Prostate gland (tissue), 2 donors: ENCODE data around the gene EFCAB14. TPM values are rescaled to one million over a fixed set of nuclear protein-coding genes. Genes with fewer than 3 reads are reported as not detected.

ENCODE experiments used
- DNase-seq: peaks from one replicate; pipeline ENCODE4 v3.0.0-alpha.2; 2019; ENCODE audit warnings: low spot score
- H3K27ac ChIP-seq, 2 donors: fragments of 200-600 bp; sonication (generic); 2 replicates each; pipeline ENCODE4 v1.5.1; 2017 to 2019
- H3K27me3 ChIP-seq: fragments of 200-600 bp; sonication (generic); replicated peaks from 2 replicates; pipeline ENCODE4 v1.5.1; 2019; ENCODE audit not compliant: insufficient read depth
- H3K36me3 ChIP-seq, 2 donors: fragments of 200-600 bp; sonication (generic); 1 replicate in 1 of 2; 2 replicates in 1 of 2; pipeline versions ENCODE4 v1.5.1 to v1.8.1; 2017 to 2019
- H3K4me1 ChIP-seq: fragments of 200-600 bp; sonication (generic); replicated peaks from 2 replicates; pipeline ENCODE4 v1.5.1; 2019
- H3K4me3 ChIP-seq, 2 donors: fragments of 200-600 bp; sonication (generic); 2 replicates each; pipeline ENCODE4 v1.5.1; 2017 to 2019
- H3K9me3 ChIP-seq: fragments of 200-600 bp; sonication (generic); 2 replicates; pipeline ENCODE4 v1.5.1; 2017
- CTCF ChIP-seq, 4 experiments: fragments of 200-600 bp in 2 of 4; fragments of 450-650 bp in 2 of 4; sonication (generic) in 2 of 4; IDR thresholded peaks; 1 replicate in 3 of 4; 2 replicates in 1 of 4; pipeline ENCODE4 v1.5.1; 2016 to 2019; ENCODE audit warnings: antibody characterized with exemption in 4 of 4, mild to moderate bottlenecking in 2 of 4, moderate library complexity in 2 of 4
- POLR2A ChIP-seq: fragments of 450-650 bp; IDR thresholded peaks from one replicate; pipeline ENCODE4 v1.6.1; 2016; ENCODE audit warnings: antibody characterized with exemption, mild to moderate bottlenecking
- POLR2AphosphoS5 ChIP-seq: sonication (generic); formaldehyde crosslinking; IDR thresholded peaks from one replicate; pipeline ENCODE4 v1.6.1; 2017; ENCODE audit warnings: antibody characterized with exemption
- WGBS: methylation state at CpG from one replicate; pipeline ENCODE4 v1.1.5; 2018; 5-methylcytosine and 5-hydroxymethylcytosine counted together
- intact Hi-C: fragments of 100-400 bp; cut with DNase I; formaldehyde crosslinking; loops from one replicate; pipeline ENCODE4 v1.14.2; 2022
- total RNA-seq, 2 donors: library from RNA; depleted of rRNA; stranded (reverse); fragments of >200 nt; gene quantifications; one replicate each; pipeline ENCODE4 v1.1.0, GENCODE V29; 2016

Gene EFCAB14
- total RNA-seq, 2 donors from 2014 or later, result 99.9 to 116 TPM

GRCh38 chr1:46679789-46680573 is 38.9 kb downstream of the EFCAB14 start:
- DNase-seq, result no peak
- Histone ChIP-seq H3K4me3 (no peak overlapping the region), H3K27ac (no peak overlapping the region), H3K36me3 (no peaks in the 10 kb centered on the region), H3K9me3 (no peaks in the 10 kb centered on the region), H3K4me1 (peaks cover 2% of the 10 kb centered on the region), H3K27me3 (no peaks in the 10 kb centered on the region)
- WGBS, result 95% methylated on average over 6 of the region's 6 CpGs
- intact Hi-C loops, result no loop called here
- TF ChIP-seq POLR2A (no peak), CTCF (IDR thresholded peaks at IDR 0.05) (no peak), POLR2AphosphoS5 (no peak)

GRCh38 chr1:46677339-46677738 is 41.6 kb downstream of the EFCAB14 start:
- Histone ChIP-seq H3K9me3 (no peaks in the 10 kb centered on the region), H3K27me3 (no peaks in the 10 kb centered on the region), H3K4me3 (no peak overlapping the region), H3K27ac (no peak overlapping the region), H3K4me1 (peaks cover 2% of the 10 kb centered on the region), H3K36me3 (no peaks in the 10 kb centered on the region)
- intact Hi-C loops, result no loop called here
- DNase-seq, result no peak
- TF ChIP-seq CTCF (IDR thresholded peaks at IDR 0.05) (no peak), POLR2AphosphoS5 (no peak), POLR2A (no peak)
- 82% methylated on average over 1 of the region's 1 CpG for WGBS

- intact Hi-C loops, result no loop called here
- WGBS, result 93% methylated on average over 1 of the region's 1 CpG
- Histone ChIP-seq H3K9me3 (no peaks in the 10 kb centered on the region), H3K4me3 (no peak overlapping the region), H3K27me3 (no peaks in the 10 kb centered on the region), H3K27ac (no peak overlapping the region), H3K4me1 (peaks cover 2% of the 10 kb centered on the region), H3K36me3 (no peaks in the 10 kb centered on the region)
- DNase-seq, result no peak
- TF ChIP-seq POLR2A (no peak), POLR2AphosphoS5 (no peak), CTCF (IDR thresholded peaks at IDR 0.05) (no peak)
Observed at GRCh38 chr1:46676531-46676930, 42.4 kb downstream of the EFCAB14 start.

GRCh38 chr1:46675549-46676314 is 43.2 kb downstream of the EFCAB14 start:
- DNase-seq, result no peak
- Histone ChIP-seq H3K4me3 (no peak overlapping the region), H3K27me3 (no peaks in the 10 kb centered on the region), H3K4me1 (no peaks in the 10 kb centered on the region), H3K27ac (no peak overlapping the region), H3K36me3 (no peaks in the 10 kb centered on the region), H3K9me3 (no peaks in the 10 kb centered on the region)
- intact Hi-C loops, result no loop called here
- TF ChIP-seq POLR2AphosphoS5, result no peak
- no peak for TF ChIP-seq CTCF (IDR thresholded peaks at IDR 0.05)
- no peak for TF ChIP-seq POLR2A
- 65% methylated on average over 1 of the region's 1 CpG for WGBS
